ENCODE data around the gene STAT5B.

DNA sequence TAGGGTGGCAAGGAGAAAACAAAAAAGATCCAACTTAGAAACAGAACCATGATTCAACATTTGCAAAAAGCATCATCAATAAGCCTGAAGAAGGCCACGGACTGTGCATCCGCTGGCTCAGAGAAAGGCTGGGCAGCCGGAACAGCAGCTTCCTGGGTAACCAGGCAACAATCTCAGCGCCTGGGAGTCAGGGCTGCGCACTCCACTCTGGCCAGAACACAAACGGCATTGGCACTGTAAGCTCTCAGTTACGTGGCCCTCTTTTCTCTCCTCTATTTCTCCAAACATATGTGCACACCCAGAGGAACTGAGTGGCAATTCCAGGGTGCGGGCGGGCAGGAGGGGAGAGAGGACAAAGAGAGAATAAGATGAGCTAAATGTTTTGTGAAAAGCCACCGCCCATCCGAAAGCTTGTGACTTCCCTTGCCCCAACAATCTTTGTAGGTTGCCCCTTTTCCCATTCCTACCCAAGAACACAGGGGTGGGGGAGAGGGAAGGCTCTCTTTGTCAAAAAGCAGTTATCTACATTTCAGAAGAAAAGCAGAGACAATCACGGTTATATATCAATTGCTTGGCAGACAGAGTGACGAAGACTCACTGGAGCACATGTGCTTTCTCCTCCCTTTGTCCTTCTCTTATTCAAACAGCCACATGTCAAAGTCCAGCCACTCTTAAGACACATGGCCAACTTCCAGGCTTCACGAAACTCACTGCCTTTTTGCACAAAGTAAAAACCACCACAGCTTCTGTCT lies 75.3 kb downstream of the STAT5B start:
- no peak for TF ChIP-seq CREB1 (CRISPR knock-in tag; IDR thresholded peaks at IDR 0.05)
- no peak for TF ChIP-seq MAX (CRISPR knock-in tag; IDR thresholded peaks at IDR 0.05)
- TF ChIP-seq CTCF (IDR thresholded peaks at IDR 0.05), result no peak
- no peak for TF ChIP-seq SP1 (CRISPR knock-in tag; conservative IDR thresholded peaks at IDR 0.05)
- TF ChIP-seq ZNF263 (CRISPR knock-in tag; IDR thresholded peaks at IDR 0.05; ENCODE audit: low read depth), result no peak
- no peak for TF ChIP-seq FOXK1 (CRISPR knock-in tag; IDR thresholded peaks at IDR 0.05)
